HG03280 (cell line): ENCODE results near the gene CEP72.
A peak's percentile ranks its signal among the peaks of the same experiment; 100 is the strongest.
"Not testable (repeated sequence)": the region's sequence is repeated elsewhere in the genome, so short reads cannot be mapped to it uniquely, and the experiment has no call there.

Source experiments
- ATAC-seq: cut with Tn5 transposase; IDR thresholded peaks from one replicate; pipeline ENCODE4 v1.9.1; 2021; ENCODE audit warnings: mild to moderate bottlenecking, moderate library complexity; ENCODE audit not compliant: unreplicated experiment

The CEP72 gene

GRCh38 chr5:669111-669841 lies 57.1 kb downstream of the CEP72 start:
- ATAC-seq = no peak

GRCh38 chr5:669842-670395 lies 57.8 kb downstream of the CEP72 start:
- no peak for ATAC-seq

- no peak for ATAC-seq
Measured at GRCh38 chr5:670396-671270, 58.5 kb downstream of the CEP72 start.

- peak; percentile 56 for ATAC-seq
Measured at GRCh38 chr5:671459-672328, 59.6 kb downstream of the CEP72 start.

GRCh38 chr5:672329-673160 lies 60.4 kb downstream of the CEP72 start:
- ATAC-seq = no peak

- ATAC-seq = no peak
Measured at GRCh38 chr5:673161-673830, 61.2 kb downstream of the CEP72 start.

- no peak for ATAC-seq
Measured at GRCh38 chr5:673831-674629, 61.9 kb downstream of the CEP72 start.

GRCh38 chr5:674630-675011 lies 62.5 kb downstream of the CEP72 start:
- no peak for ATAC-seq

- no peak for ATAC-seq
Measured at GRCh38 chr5:675111-675870, 63.2 kb downstream of the CEP72 start.

GRCh38 chr5:675871-676698 lies 63.9 kb downstream of the CEP72 start:
- no peak for ATAC-seq

- ATAC-seq = no peak
Measured at GRCh38 chr5:676699-677076, 64.5 kb downstream of the CEP72 start.

- ATAC-seq = no peak
Measured at GRCh38 chr5:677131-678101, 65.3 kb downstream of the CEP72 start.

GRCh38 chr5:678521-678920 lies 66.4 kb downstream of the CEP72 start:
- not testable (repeated sequence) for ATAC-seq

- ATAC-seq = not testable (repeated sequence)
Measured at GRCh38 chr5:679166-679895, 67.2 kb downstream of the CEP72 start.

- not testable (repeated sequence) for ATAC-seq
Measured at GRCh38 chr5:680118-680795, 68.1 kb downstream of the CEP72 start.
